Fibroblast of mammary gland (primary cell): ENCODE data around the gene YBX2.
A peak's percentile ranks its signal among the peaks of the same experiment; 100 is the strongest.

Source experiments
- DNase-seq: peaks from one replicate; pipeline ENCODE4 v3.0.0-alpha.2; 2010; ENCODE audit warnings: low read depth
- H3K4me3 ChIP-seq: 2 replicates; pipeline ENCODE4 v1.5.1; 2011; ENCODE audit warnings: low read depth, mild to moderate bottlenecking, low read length, moderate library complexity; ENCODE audit not compliant: control insufficient read depth
- CTCF ChIP-seq: conservative IDR thresholded peaks from 2 replicates; pipeline ENCODE4 v1.5.1; 2011; ENCODE audit warnings: low read depth, low read length, inconsistent platforms; ENCODE audit not compliant: control insufficient read depth, insufficient read depth

The YBX2 gene

GRCh38 chr17:7282752-7283321 lies 11.6 kb downstream of the YBX2 start:
- DNase-seq, result no peak
- TF ChIP-seq CTCF, result no peak
- no peak overlapping the region for H3K4me3 ChIP-seq

DNA sequence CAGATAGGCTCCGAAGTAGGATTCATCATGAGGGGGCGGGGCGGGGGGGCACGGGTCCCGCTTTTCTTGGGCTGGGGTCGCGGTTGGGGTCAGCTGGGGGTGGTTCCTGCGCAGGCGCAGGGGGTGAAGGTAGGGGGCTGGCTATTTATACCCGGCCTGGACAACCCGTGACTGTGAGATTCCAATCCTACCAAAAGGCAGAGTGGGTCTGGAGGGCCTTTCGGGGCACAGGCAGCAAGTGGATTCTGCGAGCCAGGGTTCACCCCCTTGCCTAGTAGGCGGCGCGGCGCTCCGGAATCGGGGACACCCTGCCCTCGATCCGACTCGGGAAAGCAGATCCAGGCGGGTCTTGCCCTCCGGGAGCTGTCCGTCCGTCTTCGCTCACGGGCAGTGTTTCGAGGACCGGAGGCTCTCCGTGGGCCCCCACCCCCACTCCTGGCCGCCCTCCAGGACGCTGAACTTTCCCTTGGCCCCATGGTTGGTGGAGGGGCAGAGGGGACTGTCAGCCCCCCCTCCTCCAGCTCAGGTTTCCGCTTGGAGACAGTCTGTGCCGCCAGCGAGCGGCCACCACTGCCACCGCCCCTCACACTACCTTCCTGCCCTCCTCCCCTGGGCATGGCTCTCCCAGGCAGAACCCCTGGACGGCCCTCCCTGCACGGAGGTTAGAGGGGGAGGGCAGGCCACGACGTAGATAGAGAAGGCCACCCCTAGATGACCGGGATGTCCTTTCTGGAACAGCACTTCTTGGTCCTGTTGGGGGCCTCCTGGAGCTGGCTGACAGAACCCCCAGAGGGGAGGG lies 12.3 kb downstream of the YBX2 start:
- no peak for TF ChIP-seq CTCF
- no peak for DNase-seq

DNA sequence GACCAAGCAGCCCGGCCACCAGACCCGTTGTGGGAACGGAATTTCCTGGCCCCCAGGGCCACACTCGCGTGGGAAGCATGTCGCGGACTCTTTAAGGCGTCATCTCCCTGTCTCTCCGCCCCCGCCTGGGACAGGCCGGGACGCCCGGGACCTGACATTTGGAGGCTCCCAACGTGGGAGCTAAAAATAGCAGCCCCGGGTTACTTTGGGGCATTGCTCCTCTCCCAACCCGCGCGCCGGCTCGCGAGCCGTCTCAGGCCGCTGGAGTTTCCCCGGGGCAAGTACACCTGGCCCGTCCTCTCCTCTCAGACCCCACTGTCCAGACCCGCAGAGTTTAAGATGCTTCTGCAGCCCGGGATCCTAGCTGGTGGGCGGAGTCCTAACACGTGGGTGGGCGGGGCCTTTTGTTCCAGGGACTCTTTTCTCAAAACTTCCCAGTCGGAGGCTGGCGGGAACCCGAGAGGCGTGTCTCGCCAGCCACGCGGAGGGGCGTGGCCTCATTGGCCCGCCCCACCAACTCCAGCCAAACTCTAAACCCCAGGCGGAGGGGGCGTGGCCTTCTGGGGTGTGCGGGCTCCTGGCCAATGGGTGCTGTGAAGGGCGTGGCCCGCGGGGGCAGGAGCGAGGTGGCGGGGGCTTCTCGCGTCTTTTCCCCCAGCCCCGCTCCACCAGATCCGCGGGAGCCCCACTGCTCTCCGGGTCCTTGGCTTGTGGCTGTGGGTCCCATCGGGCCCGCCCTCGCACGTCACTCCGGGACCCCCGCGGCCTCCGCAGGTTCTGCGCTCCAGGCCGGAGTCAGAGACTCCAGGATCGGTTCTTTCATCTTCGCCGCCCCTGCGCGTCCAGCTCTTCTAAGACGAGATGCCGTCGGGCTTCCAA lies 13.1 kb downstream of the YBX2 start, which contains the start of gene SLC2A4:
Gene SLC2A4 (plus strand): TSS at position 645 of the 879 bp plus-strand sequence. CDS start 217 bp downstream, at position 862.
- DNase-seq, result peak; percentile 92
- no peak for TF ChIP-seq CTCF

More for the DNA sequence above, 12.3 kb downstream of the YBX2 start:
- H3K4me3 ChIP-seq, result peak overlapping the region; percentile 37

DNA sequence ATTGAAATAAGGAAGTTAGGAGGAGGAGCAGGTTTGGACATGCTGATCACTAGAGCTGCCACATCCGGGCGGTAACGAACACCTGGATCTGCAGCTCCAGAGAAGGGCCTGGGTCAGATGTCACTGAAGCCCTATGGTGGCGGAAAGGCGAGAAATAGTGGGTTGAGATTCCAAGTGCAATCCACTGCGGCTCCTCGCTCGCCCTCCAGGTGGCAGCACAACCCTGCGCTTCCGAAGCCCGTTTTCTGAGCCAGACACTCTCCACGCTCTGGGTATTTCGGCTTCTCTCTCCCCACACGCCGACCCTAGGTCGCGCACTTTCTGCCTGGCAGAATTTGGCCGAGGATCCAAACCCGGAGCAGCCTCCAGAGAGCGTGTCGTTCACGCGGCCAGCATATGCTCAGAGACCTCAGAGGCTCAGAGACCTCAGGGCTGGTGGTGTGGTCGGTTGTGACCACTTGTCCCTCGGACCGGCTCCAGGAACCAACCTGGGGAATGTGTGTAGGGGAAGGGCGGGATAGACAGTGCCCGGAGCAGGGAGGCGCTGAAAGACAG lies 13.8 kb downstream of the YBX2 start:
- peak; percentile 75 for DNase-seq
- TF ChIP-seq CTCF, result peak; percentile 96
- H3K4me3 ChIP-seq, result peak overlapping the region; percentile 44

More for the DNA sequence above, 13.1 kb downstream of the YBX2 start, which contains the start of gene SLC2A4:
- H3K4me3 ChIP-seq, result peak within 1 kb of the TSS; percentile 44

- TF ChIP-seq CTCF, result no peak
- no peak overlapping the region for H3K4me3 ChIP-seq
- no peak for DNase-seq
Measured at GRCh38 chr17:7279448-7279847, 15.0 kb downstream of the YBX2 start.

GRCh38 chr17:7266784-7267183 lies 27.7 kb downstream of the YBX2 start:
- no peak overlapping the region for H3K4me3 ChIP-seq
- DNase-seq, result peak; percentile 33
- TF ChIP-seq CTCF, result no peak
